ENCODE data around the gene FAM13B. TPM values are rescaled to one million over a fixed set of nuclear protein-coding genes. Genes with fewer than 3 reads are reported as not detected.

Gene FAM13B
- total and polyA plus RNA-seq, 9 of the 15 experiments (the other 6 are each of a cell fraction or from before 2014, with no cell fraction given), result 2.3 to 21.6 (median 14.1) TPM

DNA sequence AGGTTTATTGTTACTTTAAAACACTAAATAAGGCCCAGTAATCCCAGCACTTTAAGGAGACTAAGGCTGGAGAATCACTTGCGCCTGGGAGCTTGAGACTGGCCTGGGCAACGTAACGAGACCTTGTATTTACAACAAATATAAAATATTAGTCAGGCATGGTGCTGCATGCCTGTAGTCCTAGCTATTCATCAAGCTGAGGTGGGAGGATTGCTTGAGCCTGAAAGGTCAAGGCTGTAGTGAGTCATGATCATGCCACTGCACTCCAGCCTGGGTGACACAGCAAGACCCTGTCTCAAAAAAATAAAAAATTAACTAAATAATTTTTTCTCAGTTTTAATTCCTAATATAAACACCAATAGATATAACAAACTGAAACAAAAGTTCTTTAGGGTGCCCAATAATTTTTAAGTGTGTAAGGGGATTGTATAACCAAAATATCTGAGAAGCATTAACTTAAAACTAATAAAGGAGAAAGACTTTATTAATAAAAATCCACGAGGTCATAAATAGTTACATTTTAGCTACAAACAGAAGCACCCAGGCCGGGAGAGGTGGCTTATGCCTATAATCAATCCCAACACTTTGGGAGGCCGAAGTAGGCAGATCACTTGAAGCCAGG, 32.7 kb downstream of the FAM13B start (continued):
- TF ChIP-seq, protein P1, sequence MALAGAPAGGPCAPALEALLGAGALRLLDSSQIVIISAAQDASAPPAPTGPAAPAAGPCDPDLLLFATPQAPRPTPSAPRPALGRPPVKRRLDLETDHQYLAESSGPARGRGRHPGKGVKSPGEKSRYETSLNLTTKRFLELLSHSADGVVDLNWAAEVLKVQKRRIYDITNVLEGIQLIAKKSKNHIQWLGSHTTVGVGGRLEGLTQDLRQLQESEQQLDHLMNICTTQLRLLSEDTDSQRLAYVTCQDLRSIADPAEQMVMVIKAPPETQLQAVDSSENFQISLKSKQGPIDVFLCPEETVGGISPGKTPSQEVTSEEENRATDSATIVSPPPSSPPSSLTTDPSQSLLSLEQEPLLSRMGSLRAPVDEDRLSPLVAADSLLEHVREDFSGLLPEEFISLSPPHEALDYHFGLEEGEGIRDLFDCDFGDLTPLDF (CRISPR knock-in tag; IDR thresholded peaks at IDR 0.05), result no peak
- no peak for TF ChIP-seq HDAC2 (IDR thresholded peaks at IDR 0.05)
- no peak for TF ChIP-seq GATAD2B (IDR thresholded peaks at IDR 0.05; ENCODE audit: borderline replicate concordance)
- TF ChIP-seq NR2C1 (IDR thresholded peaks at IDR 0.05), result peak; percentile 63
- peak; percentile 79 for TF ChIP-seq NR2C1 (tag; IDR thresholded peaks at IDR 0.05)
- no peak for TF ChIP-seq ESRRA (IDR thresholded peaks at IDR 0.05; ENCODE audit: borderline replicate concordance, low read depth)
- TF ChIP-seq PHF21A (IDR thresholded peaks at IDR 0.05; ENCODE audit: borderline replicate concordance, low read depth), result no peak
- peak; percentile 58 for TF ChIP-seq MAFK (IDR thresholded peaks at IDR 0.05; ENCODE audit: low read length)
- TF ChIP-seq SIN3B (IDR thresholded peaks at IDR 0.05; ENCODE audit: low read depth), result no peak
- TF ChIP-seq, protein P2, sequence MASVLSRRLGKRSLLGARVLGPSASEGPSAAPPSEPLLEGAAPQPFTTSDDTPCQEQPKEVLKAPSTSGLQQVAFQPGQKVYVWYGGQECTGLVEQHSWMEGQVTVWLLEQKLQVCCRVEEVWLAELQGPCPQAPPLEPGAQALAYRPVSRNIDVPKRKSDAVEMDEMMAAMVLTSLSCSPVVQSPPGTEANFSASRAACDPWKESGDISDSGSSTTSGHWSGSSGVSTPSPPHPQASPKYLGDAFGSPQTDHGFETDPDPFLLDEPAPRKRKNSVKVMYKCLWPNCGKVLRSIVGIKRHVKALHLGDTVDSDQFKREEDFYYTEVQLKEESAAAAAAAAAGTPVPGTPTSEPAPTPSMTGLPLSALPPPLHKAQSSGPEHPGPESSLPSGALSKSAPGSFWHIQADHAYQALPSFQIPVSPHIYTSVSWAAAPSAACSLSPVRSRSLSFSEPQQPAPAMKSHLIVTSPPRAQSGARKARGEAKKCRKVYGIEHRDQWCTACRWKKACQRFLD (CRISPR knock-in tag; IDR thresholded peaks at IDR 0.05), result no peak
- TF ChIP-seq, protein P3, sequence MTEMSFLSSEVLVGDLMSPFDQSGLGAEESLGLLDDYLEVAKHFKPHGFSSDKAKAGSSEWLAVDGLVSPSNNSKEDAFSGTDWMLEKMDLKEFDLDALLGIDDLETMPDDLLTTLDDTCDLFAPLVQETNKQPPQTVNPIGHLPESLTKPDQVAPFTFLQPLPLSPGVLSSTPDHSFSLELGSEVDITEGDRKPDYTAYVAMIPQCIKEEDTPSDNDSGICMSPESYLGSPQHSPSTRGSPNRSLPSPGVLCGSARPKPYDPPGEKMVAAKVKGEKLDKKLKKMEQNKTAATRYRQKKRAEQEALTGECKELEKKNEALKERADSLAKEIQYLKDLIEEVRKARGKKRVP (CRISPR knock-in tag; IDR thresholded peaks at IDR 0.05), result no peak
- TF ChIP-seq CHCHD3 (CRISPR knock-in tag; IDR thresholded peaks at IDR 0.05), result no peak
- TF ChIP-seq, protein P4, sequence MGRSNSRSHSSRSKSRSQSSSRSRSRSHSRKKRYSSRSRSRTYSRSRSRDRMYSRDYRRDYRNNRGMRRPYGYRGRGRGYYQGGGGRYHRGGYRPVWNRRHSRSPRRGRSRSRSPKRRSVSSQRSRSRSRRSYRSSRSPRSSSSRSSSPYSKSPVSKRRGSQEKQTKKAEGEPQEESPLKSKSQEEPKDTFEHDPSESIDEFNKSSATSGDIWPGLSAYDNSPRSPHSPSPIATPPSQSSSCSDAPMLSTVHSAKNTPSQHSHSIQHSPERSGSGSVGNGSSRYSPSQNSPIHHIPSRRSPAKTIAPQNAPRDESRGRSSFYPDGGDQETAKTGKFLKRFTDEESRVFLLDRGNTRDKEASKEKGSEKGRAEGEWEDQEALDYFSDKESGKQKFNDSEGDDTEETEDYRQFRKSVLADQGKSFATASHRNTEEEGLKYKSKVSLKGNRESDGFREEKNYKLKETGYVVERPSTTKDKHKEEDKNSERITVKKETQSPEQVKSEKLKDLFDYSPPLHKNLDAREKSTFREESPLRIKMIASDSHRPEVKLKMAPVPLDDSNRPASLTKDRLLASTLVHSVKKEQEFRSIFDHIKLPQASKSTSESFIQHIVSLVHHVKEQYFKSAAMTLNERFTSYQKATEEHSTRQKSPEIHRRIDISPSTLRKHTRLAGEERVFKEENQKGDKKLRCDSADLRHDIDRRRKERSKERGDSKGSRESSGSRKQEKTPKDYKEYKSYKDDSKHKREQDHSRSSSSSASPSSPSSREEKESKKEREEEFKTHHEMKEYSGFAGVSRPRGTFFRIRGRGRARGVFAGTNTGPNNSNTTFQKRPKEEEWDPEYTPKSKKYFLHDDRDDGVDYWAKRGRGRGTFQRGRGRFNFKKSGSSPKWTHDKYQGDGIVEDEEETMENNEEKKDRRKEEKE (IDR thresholded peaks at IDR 0.05; ENCODE audit: borderline replicate concordance in 1 of 2, control insufficient read depth in 1 of 2, low read depth in 2 of 2, low read length in 1 of 2), result no peak
- TF ChIP-seq, protein P5, sequence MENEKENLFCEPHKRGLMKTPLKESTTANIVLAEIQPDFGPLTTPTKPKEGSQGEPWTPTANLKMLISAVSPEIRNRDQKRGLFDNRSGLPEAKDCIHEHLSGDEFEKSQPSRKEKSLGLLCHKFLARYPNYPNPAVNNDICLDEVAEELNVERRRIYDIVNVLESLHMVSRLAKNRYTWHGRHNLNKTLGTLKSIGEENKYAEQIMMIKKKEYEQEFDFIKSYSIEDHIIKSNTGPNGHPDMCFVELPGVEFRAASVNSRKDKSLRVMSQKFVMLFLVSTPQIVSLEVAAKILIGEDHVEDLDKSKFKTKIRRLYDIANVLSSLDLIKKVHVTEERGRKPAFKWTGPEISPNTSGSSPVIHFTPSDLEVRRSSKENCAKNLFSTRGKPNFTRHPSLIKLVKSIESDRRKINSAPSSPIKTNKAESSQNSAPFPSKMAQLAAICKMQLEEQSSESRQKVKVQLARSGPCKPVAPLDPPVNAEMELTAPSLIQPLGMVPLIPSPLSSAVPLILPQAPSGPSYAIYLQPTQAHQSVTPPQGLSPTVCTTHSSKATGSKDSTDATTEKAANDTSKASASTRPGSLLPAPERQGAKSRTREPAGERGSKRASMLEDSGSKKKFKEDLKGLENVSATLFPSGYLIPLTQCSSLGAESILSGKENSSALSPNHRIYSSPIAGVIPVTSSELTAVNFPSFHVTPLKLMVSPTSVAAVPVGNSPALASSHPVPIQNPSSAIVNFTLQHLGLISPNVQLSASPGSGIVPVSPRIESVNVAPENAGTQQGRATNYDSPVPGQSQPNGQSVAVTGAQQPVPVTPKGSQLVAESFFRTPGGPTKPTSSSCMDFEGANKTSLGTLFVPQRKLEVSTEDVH (IDR thresholded peaks at IDR 0.05; ENCODE audit: low read depth, partially characterized antibody), result no peak
- no peak for TF ChIP-seq KDM2B (CRISPR knock-in tag; IDR thresholded peaks at IDR 0.05)
- TF ChIP-seq HNRNPH1 (optimal IDR thresholded peaks at IDR 0.05; ENCODE audit: low read depth, low read length), result no peak
